DOHH2 (cell line): Measurements from ENCODE around the gene FBXO30.

Source experiments
- EZH2phosphoT487 ChIP-seq: fragments of 200-600 bp; sonication (generic); IDR thresholded peaks from 2 replicates; pipeline ENCODE4 v1.6.1; 2017; ENCODE audit warnings: borderline replicate concordance, mild to moderate bottlenecking, antibody characterized with exemption, low read length, moderate library complexity, mixed read lengths
- TF ChIP-seq, protein P1 (sequence below): fragments of 200-600 bp; sonication (generic); IDR thresholded peaks from one replicate; pipeline ENCODE4 v1.5.1; 2014; ENCODE audit warnings: antibody characterized with exemption, mild to moderate bottlenecking, low read depth, low read length; ENCODE audit not compliant: poor library complexity, severe bottlenecking

DNA sequence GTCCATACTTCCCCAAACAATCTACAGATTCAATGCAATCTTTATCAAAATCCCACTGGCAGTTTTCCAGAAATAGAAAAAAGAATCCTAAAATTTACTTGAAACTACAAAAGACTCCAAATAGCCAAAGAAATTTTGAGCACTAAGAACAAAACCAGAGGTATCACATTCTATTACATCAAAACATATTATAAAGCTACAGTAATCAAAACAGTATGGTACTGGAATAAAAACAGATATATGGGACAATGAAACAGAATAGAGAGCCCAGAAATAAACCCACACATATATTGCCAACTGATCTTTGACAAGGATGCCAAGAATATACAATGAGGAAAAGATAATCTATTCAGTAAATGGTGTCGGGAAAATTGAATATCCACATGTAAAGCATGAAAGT is 46.0 kb upstream of the FBXO30 start:
- TF ChIP-seq, protein P1, sequence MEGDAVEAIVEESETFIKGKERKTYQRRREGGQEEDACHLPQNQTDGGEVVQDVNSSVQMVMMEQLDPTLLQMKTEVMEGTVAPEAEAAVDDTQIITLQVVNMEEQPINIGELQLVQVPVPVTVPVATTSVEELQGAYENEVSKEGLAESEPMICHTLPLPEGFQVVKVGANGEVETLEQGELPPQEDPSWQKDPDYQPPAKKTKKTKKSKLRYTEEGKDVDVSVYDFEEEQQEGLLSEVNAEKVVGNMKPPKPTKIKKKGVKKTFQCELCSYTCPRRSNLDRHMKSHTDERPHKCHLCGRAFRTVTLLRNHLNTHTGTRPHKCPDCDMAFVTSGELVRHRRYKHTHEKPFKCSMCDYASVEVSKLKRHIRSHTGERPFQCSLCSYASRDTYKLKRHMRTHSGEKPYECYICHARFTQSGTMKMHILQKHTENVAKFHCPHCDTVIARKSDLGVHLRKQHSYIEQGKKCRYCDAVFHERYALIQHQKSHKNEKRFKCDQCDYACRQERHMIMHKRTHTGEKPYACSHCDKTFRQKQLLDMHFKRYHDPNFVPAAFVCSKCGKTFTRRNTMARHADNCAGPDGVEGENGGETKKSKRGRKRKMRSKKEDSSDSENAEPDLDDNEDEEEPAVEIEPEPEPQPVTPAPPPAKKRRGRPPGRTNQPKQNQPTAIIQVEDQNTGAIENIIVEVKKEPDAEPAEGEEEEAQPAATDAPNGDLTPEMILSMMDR: no peak
- TF ChIP-seq EZH2phosphoT487: no peak
